Measurements from ENCODE around the gene TTPAL. TPM values are rescaled to one million over a fixed set of nuclear protein-coding genes. Genes with fewer than 3 reads are reported as not detected.

TTPAL gene
- total and polyA plus RNA-seq, 10 of the 15 experiments (the other 5 are each of a cell fraction or from before 2014, with no cell fraction given): 4.0 to 24.0 (median 9.3) TPM

- no peak overlapping the region for H3K9ac ChIP-seq (ENCODE audit: control insufficient read depth, insufficient read depth, low read length)
- in situ Hi-C loops (cut with MboI): no loop called here
- TF ChIP-seq BACH1 (IDR thresholded peaks at IDR 0.05; ENCODE audit: borderline replicate concordance): no peak
- no peak for TF ChIP-seq HDAC2 (IDR thresholded peaks at IDR 0.05)
- TF ChIP-seq NRF1 (conservative IDR thresholded peaks at IDR 0.05; ENCODE audit: low read depth, low read length): no peak
- TF ChIP-seq ZNF687 (IDR thresholded peaks at IDR 0.05): no peak
- no peak for TF ChIP-seq IRF4 (IDR thresholded peaks at IDR 0.05; ENCODE audit: low read depth, low read length)
- no peak for TF ChIP-seq LARP7 (IDR thresholded peaks at IDR 0.05)
- TF ChIP-seq NKRF (conservative IDR thresholded peaks at IDR 0.05): no peak
- TF ChIP-seq, protein P1, sequence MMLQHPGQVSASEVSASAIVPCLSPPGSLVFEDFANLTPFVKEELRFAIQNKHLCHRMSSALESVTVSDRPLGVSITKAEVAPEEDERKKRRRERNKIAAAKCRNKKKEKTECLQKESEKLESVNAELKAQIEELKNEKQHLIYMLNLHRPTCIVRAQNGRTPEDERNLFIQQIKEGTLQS (IDR thresholded peaks at IDR 0.05; ENCODE audit: borderline replicate concordance, extremely low read depth, low read depth, low read length): no peak
- TF ChIP-seq TAF1 (IDR thresholded peaks at IDR 0.05; ENCODE audit: borderline replicate concordance, low read depth, low read length): no peak
- TF ChIP-seq IRF5 (IDR thresholded peaks at IDR 0.05; ENCODE audit: borderline replicate concordance): no peak
- no peak for TF ChIP-seq E4F1 (IDR thresholded peaks at IDR 0.05; ENCODE audit: borderline replicate concordance, partially characterized antibody)
These were observed 33.2 kb upstream of the TTPAL start for GRCh38 chr20:44442298-44443070.

More at GRCh38 chr20:44442298-44443070, 33.2 kb upstream of the TTPAL start:
- Histone ChIP-seq H3K4me3 (no peak overlapping the region), H3K4me1 (ENCODE audit: control insufficient read depth, insufficient read depth, low read length) (no peaks in the 10 kb centered on the region), H3K36me3 (ENCODE audit: control insufficient read depth in 2 of 2, insufficient read depth in 2 of 2, low read length in 1 of 2) (no peaks in the 10 kb centered on the region), H3K9me3 (replicated peaks; ENCODE audit: control insufficient read depth, insufficient read depth, low read length) (no peaks in the 10 kb centered on the region), H3K79me2 (ENCODE audit: control insufficient read depth, insufficient read depth, low read length) (no peaks in the 10 kb centered on the region), H4K20me1 (ENCODE audit: control insufficient read depth, insufficient read depth) (no peaks in the 10 kb centered on the region), H3K27me3 (replicated peaks in 1 of 2; ENCODE audit: control insufficient read depth in 2 of 2, insufficient read depth in 2 of 2, low read length in 1 of 2) (no peaks in the 10 kb centered on the region), H2AFZ (ENCODE audit: control insufficient read depth, low read depth, low read length) (no peak overlapping the region), H3K27ac (ENCODE audit: control insufficient read depth, insufficient read depth) (no peak overlapping the region), H3K4me2 (ENCODE audit: control insufficient read depth, insufficient read depth) (no peak overlapping the region)
- ATAC-seq (no peak), FAIRE-seq (no peak), DNase-seq (ENCODE audit: low read depth, low spot score) (no peak)
- 35% methylated on average over 12 of the region's 12 CpGs for WGBS (ENCODE audit: insufficient coverage, insufficient replicate concordance, low lambda C conversion rate, missing lambda C conversion rate)
- BruUV-seq (replicated peaks): no TSS peak
- ChIA-PET CTCF (no interaction called here), SMC1A (ENCODE audit: uncharacterized antibody, unreplicated experiment) (interaction anchor here (0.7 kb wide), 1 partner anchor 671 kb away, joined by 4 read pairs; no protein-coding TSS in a partner anchor), POLR2A (no interaction called here), RAD21 (ENCODE audit: unreplicated experiment) (no interaction called here)
- intact Hi-C loops (cut with micrococcal nuclease; ENCODE audit: unreplicated experiment): no loop called here

All from GM12878 (cell line).